OCI-LY1 (cell line): ENCODE results near the gene MUC2.

ENCODE experiments used
- EZH2 ChIP-seq: fragments of 200-600 bp; sonication (generic), shearing (Covaris generic); IDR thresholded peaks from 2 replicates; pipeline ENCODE4 v1.8.0; 2017; ENCODE audit warnings: borderline replicate concordance, mixed run types, mild to moderate bottlenecking, antibody characterized with exemption, low read length, moderate library complexity, mixed read lengths
- TF ChIP-seq, protein P1 (sequence below): fragments of 200-600 bp; sonication (generic), shearing (Covaris generic); IDR thresholded peaks from 2 replicates; pipeline ENCODE4 v1.5.1; 2017; ENCODE audit warnings: mild to moderate bottlenecking, antibody characterized with exemption, low read length, moderate library complexity, mixed read lengths

DNA sequence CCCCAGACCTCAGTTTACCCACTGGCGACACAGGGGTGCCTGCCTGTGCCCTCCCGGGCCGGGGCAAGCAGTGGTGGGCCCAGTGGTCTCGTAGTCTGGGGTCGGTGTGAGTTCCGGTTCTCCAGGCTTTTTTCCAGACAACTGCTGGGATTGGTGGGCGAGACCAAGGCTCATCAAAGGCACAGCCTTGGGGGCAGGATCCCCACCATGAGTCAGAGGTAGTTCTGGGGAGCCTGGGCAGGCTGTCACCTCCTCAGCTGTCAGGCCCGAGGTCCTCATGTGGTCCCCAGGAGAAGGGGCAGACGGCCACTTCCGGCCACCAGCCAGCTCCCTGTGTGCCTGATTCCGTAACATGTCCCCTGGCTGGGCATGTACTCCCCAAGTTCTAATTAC lies 827 bp upstream of the MUC2 start:
- TF ChIP-seq, protein P1, sequence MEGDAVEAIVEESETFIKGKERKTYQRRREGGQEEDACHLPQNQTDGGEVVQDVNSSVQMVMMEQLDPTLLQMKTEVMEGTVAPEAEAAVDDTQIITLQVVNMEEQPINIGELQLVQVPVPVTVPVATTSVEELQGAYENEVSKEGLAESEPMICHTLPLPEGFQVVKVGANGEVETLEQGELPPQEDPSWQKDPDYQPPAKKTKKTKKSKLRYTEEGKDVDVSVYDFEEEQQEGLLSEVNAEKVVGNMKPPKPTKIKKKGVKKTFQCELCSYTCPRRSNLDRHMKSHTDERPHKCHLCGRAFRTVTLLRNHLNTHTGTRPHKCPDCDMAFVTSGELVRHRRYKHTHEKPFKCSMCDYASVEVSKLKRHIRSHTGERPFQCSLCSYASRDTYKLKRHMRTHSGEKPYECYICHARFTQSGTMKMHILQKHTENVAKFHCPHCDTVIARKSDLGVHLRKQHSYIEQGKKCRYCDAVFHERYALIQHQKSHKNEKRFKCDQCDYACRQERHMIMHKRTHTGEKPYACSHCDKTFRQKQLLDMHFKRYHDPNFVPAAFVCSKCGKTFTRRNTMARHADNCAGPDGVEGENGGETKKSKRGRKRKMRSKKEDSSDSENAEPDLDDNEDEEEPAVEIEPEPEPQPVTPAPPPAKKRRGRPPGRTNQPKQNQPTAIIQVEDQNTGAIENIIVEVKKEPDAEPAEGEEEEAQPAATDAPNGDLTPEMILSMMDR, result no peak
- TF ChIP-seq EZH2, result no peak
